Measurements from ENCODE around the gene TRAPPC11.
A peak's percentile ranks its signal among the peaks of the same experiment; 100 is the strongest.
"Not testable (repeated sequence)": the region's sequence is repeated elsewhere in the genome, so short reads cannot be mapped to it uniquely, and the experiment has no call there.

TRAPPC11 gene

GRCh38 chr4:183722731-183723560 is 63.9 kb downstream of the TRAPPC11 start:
- DNase-seq, result no peak

GRCh38 chr4:183723561-183724228 is 64.6 kb downstream of the TRAPPC11 start:
- no peak for DNase-seq

GRCh38 chr4:183725585-183725984 is 66.5 kb downstream of the TRAPPC11 start:
- DNase-seq, result not testable (repeated sequence)

GRCh38 chr4:183727482-183727881 is 68.4 kb downstream of the TRAPPC11 start:
- no peak for DNase-seq

GRCh38 chr4:183728223-183729068 is 69.4 kb downstream of the TRAPPC11 start:
- no peak for DNase-seq

- no peak for DNase-seq
Measured at GRCh38 chr4:183729069-183729406, 69.9 kb downstream of the TRAPPC11 start.

- DNase-seq, result peak; percentile 80
Measured at GRCh38 chr4:183729430-183730328, 70.6 kb downstream of the TRAPPC11 start.

GRCh38 chr4:183732296-183732695 is 73.2 kb downstream of the TRAPPC11 start:
- DNase-seq, result no peak

GRCh38 chr4:183733181-183733580 is 74.1 kb downstream of the TRAPPC11 start:
- no peak for DNase-seq

GRCh38 chr4:183738081-183738673 is 79.1 kb downstream of the TRAPPC11 start:
- no peak for DNase-seq

- no peak for DNase-seq
Measured at GRCh38 chr4:183738961-183739360, 79.9 kb downstream of the TRAPPC11 start.

GRCh38 chr4:183746305-183747229 is 87.5 kb downstream of the TRAPPC11 start:
- DNase-seq, result peak; percentile 78

GRCh38 chr4:183747380-183747779 is 88.3 kb downstream of the TRAPPC11 start:
- no peak for DNase-seq

- DNase-seq, result peak; percentile 63
Measured at GRCh38 chr4:183747931-183748670, 89.0 kb downstream of the TRAPPC11 start.

- no peak for DNase-seq
Measured at GRCh38 chr4:183751106-183751505, 92.0 kb downstream of the TRAPPC11 start.

GRCh38 chr4:183755596-183755995 is 96.5 kb downstream of the TRAPPC11 start:
- DNase-seq, result peak; percentile 47

- peak; percentile 8 for DNase-seq
Measured at GRCh38 chr4:183757060-183757459, 98.0 kb downstream of the TRAPPC11 start.

GRCh38 chr4:183758061-183758757 is 99.1 kb downstream of the TRAPPC11 start:
- no peak for DNase-seq

- DNase-seq, result no peak
Measured at GRCh38 chr4:183758758-183759447, 99.8 kb downstream of the TRAPPC11 start.

All from kidney glomerular epithelial cell (primary cell).